Natural killer cell treated with Interleukin-12 subunit alpha and Interleukin-12 subunit beta and Interleukin-15 and Interleukin-18, amount 100 ng/mL, for 72 hours (primary cell): ENCODE data around the gene COG7. TPM values are rescaled to one million over a fixed set of nuclear protein-coding genes. Genes with fewer than 3 reads are reported as not detected.
"Not testable (repeated sequence)": the region's sequence is repeated elsewhere in the genome, so short reads cannot be mapped to it uniquely, and the experiment has no call there.

Experiments
- ATAC-seq, 2 donors: fragments of 150-1000 bp; cut with Tn5 transposase in 1 of 2; sonication (Bioruptor Pico), chemical (Tn5 transposase) in 1 of 2; 2 replicates each; pipeline ENCODE4 v1.10.0; 2021
- DNase-seq: peaks from one replicate; pipeline ENCODE4 v3.0.0; 2022; ENCODE audit warnings: low spot score
- H3K27ac Mint-ChIP-seq, 2 donors: 1 replicate in 1 of 2; 2 replicates in 1 of 2; pipeline ENCODE4 v1.8.0; 2022; ENCODE audit warnings: mixed read lengths in 2 of 2, mild to moderate bottlenecking in 1 of 2, moderate library complexity in 1 of 2
- H3K27me3 Mint-ChIP-seq, 2 donors: 1 replicate in 1 of 2; 2 replicates in 1 of 2; pipeline ENCODE4 v1.8.0; 2022; ENCODE audit warnings: mixed read lengths in 2 of 2
- H3K36me3 Mint-ChIP-seq: one replicate; pipeline ENCODE4 v1.8.0; 2022; ENCODE audit warnings: mixed read lengths
- H3K4me1 Mint-ChIP-seq, 2 donors: 1 replicate in 1 of 2; 2 replicates in 1 of 2; pipeline ENCODE4 v1.8.0; 2022; ENCODE audit warnings: low read depth in 2 of 2, mixed read lengths in 2 of 2, mild to moderate bottlenecking in 1 of 2
- H3K4me3 Mint-ChIP-seq: one replicate; pipeline ENCODE4 v1.8.0; 2022; ENCODE audit warnings: mixed read lengths
- H3K9me3 Mint-ChIP-seq: 2 replicates; pipeline ENCODE4 v1.8.0; 2022; ENCODE audit warnings: mixed read lengths
- total RNA-seq, 2 donors: library from RNA; stranded (reverse); gene quantifications; one replicate each; pipeline ENCODE4 v1.2.3, GENCODE V29; 2022

The COG7 gene
- total RNA-seq, 2 donors from 2014 or later = 21.9 to 28.2 TPM

- ATAC-seq (no peak), DNase-seq (no peak)
- peaks cover 15% of the 10 kb centered on the region for H3K36me3 Mint-ChIP-seq
- no peaks in the 10 kb centered on the region for H3K27me3 Mint-ChIP-seq
- peaks cover 2 to 10% of the 10 kb centered on the region in 2 donors for H3K4me1 Mint-ChIP-seq
- H3K4me3 Mint-ChIP-seq = no peak overlapping the region
- H3K27ac Mint-ChIP-seq = no peak overlapping the region
- no peaks in the 10 kb centered on the region for H3K9me3 Mint-ChIP-seq
Measured at GRCh38 chr16:23485841-23486240, 32.9 kb upstream of the COG7 start.

- peaks cover 12% of the 10 kb centered on the region for H3K36me3 Mint-ChIP-seq
- peaks cover 0 to 10% of the 10 kb centered on the region in 2 donors for H3K4me1 Mint-ChIP-seq
- H3K27me3 Mint-ChIP-seq = no peaks in the 10 kb centered on the region
- no peak for ATAC-seq
- no peak for DNase-seq
- no peaks in the 10 kb centered on the region for H3K9me3 Mint-ChIP-seq
- H3K4me3 Mint-ChIP-seq = no peak overlapping the region
- H3K27ac Mint-ChIP-seq = no peak overlapping the region
Measured at GRCh38 chr16:23485257-23485614, 32.2 kb upstream of the COG7 start.

GRCh38 chr16:23484510-23485256, 31.7 kb upstream of the COG7 start:
- Mint-ChIP-seq H3K27me3 (no peaks in the 10 kb centered on the region), H3K36me3 (peaks cover 14% of the 10 kb centered on the region), H3K4me3 (no peak overlapping the region), H3K27ac (no peak overlapping the region), H3K4me1 (peaks cover 0 to 10% of the 10 kb centered on the region in 2 donors), H3K9me3 (no peaks in the 10 kb centered on the region)
- DNase-seq (no peak), ATAC-seq (no peak)

GRCh38 chr16:23483492-23483891, 30.5 kb upstream of the COG7 start:
- peak in 1 of 2 donors; percentile 68 for ATAC-seq
- H3K9me3 Mint-ChIP-seq, DNase-seq, H3K27me3 Mint-ChIP-seq: not testable (repeated sequence)
- Mint-ChIP-seq H3K27ac (peak overlapping the region; percentile 16 to 59), H3K4me1 (peaks cover 0 to 10% of the 10 kb centered on the region in 2 donors), H3K36me3 (peaks cover 21% of the 10 kb centered on the region), H3K4me3 (peak overlapping the region; percentile 68)

GRCh38 chr16:23482778-23483177, 29.8 kb upstream of the COG7 start:
- Mint-ChIP-seq H3K4me3 (peak overlapping the region; percentile 68), H3K27me3 (no peaks in the 10 kb centered on the region), H3K4me1 (peaks cover 0 to 10% of the 10 kb centered on the region in 2 donors), H3K36me3 (peaks cover 21% of the 10 kb centered on the region), H3K9me3 (no peaks in the 10 kb centered on the region), H3K27ac (peak overlapping the region; percentile 16 to 59)
- no peak for DNase-seq
- peak; percentile 53 to 86 for ATAC-seq

- Mint-ChIP-seq H3K4me3 (no peak overlapping the region), H3K36me3 (peaks cover 21% of the 10 kb centered on the region), H3K4me1 (peaks cover 0 to 10% of the 10 kb centered on the region in 2 donors), H3K9me3 (no peaks in the 10 kb centered on the region), H3K27ac (no peak overlapping the region), H3K27me3 (no peaks in the 10 kb centered on the region)
- ATAC-seq (no peak), DNase-seq (no peak)
Measured at GRCh38 chr16:23480257-23480656, 27.3 kb upstream of the COG7 start.

- ATAC-seq (no peak), DNase-seq (no peak)
- no peaks in the 10 kb centered on the region for H3K27me3 Mint-ChIP-seq
- H3K9me3 Mint-ChIP-seq = no peaks in the 10 kb centered on the region
- H3K4me3 Mint-ChIP-seq = no peak overlapping the region
- peaks cover 14% of the 10 kb centered on the region for H3K36me3 Mint-ChIP-seq
- no peak overlapping the region for H3K27ac Mint-ChIP-seq
- H3K4me1 Mint-ChIP-seq = peaks cover 0 to 10% of the 10 kb centered on the region in 2 donors
Measured at GRCh38 chr16:23479138-23479537, 26.1 kb upstream of the COG7 start.

- DNase-seq (no peak), ATAC-seq (no peak)
- Mint-ChIP-seq H3K9me3 (no peaks in the 10 kb centered on the region), H3K36me3 (peaks cover 14% of the 10 kb centered on the region), H3K27me3 (no peaks in the 10 kb centered on the region), H3K27ac (no peak overlapping the region), H3K4me1 (peaks cover 0 to 10% of the 10 kb centered on the region in 2 donors), H3K4me3 (no peak overlapping the region)
Measured at GRCh38 chr16:23478566-23478965, 25.6 kb upstream of the COG7 start.

- Mint-ChIP-seq H3K27ac (no peak overlapping the region), H3K36me3 (peaks cover 9% of the 10 kb centered on the region), H3K4me3 (no peak overlapping the region), H3K27me3 (no peaks in the 10 kb centered on the region), H3K4me1 (no peaks in the 10 kb centered on the region), H3K9me3 (no peaks in the 10 kb centered on the region)
- ATAC-seq (no peak), DNase-seq (no peak)
Measured at GRCh38 chr16:23476289-23476688, 23.3 kb upstream of the COG7 start.

GRCh38 chr16:23469814-23470213, 16.8 kb upstream of the COG7 start:
- H3K27ac Mint-ChIP-seq = no peak overlapping the region
- no peaks in the 10 kb centered on the region for H3K9me3 Mint-ChIP-seq
- peaks cover 0 to 6% of the 10 kb centered on the region in 2 donors for H3K4me1 Mint-ChIP-seq
- H3K36me3 Mint-ChIP-seq = no peaks in the 10 kb centered on the region
- DNase-seq (no peak), ATAC-seq (no peak)
- no peak overlapping the region for H3K4me3 Mint-ChIP-seq
- H3K27me3 Mint-ChIP-seq = no peaks in the 10 kb centered on the region

GRCh38 chr16:23466162-23466885, 13.3 kb upstream of the COG7 start:
- DNase-seq (no peak), ATAC-seq (no peak)
- peaks cover 0 to 8% of the 10 kb centered on the region in 2 donors for H3K4me1 Mint-ChIP-seq
- H3K36me3 Mint-ChIP-seq = no peaks in the 10 kb centered on the region
- no peaks in the 10 kb centered on the region for H3K27me3 Mint-ChIP-seq
- H3K27ac Mint-ChIP-seq = no peak overlapping the region
- no peak overlapping the region for H3K4me3 Mint-ChIP-seq
- no peaks in the 10 kb centered on the region for H3K9me3 Mint-ChIP-seq

GRCh38 chr16:23465179-23465578, 12.2 kb upstream of the COG7 start:
- H3K4me1 Mint-ChIP-seq = peaks cover 0 to 7% of the 10 kb centered on the region in 2 donors
- ATAC-seq = no peak
- H3K4me3 Mint-ChIP-seq = no peak overlapping the region
- no peak for DNase-seq
- no peaks in the 10 kb centered on the region for H3K27me3 Mint-ChIP-seq
- H3K27ac Mint-ChIP-seq = no peak overlapping the region
- H3K9me3 Mint-ChIP-seq = no peaks in the 10 kb centered on the region
- no peaks in the 10 kb centered on the region for H3K36me3 Mint-ChIP-seq

GRCh38 chr16:23464196-23464595, 11.2 kb upstream of the COG7 start:
- H3K27ac Mint-ChIP-seq = peak overlapping the region in 1 of 2 donors; percentile 17
- no peaks in the 10 kb centered on the region for H3K36me3 Mint-ChIP-seq
- H3K4me3 Mint-ChIP-seq = no peak overlapping the region
- no peaks in the 10 kb centered on the region for H3K27me3 Mint-ChIP-seq
- no peak for ATAC-seq
- H3K4me1 Mint-ChIP-seq = peaks cover 0 to 5% of the 10 kb centered on the region in 2 donors
- no peak for DNase-seq
- no peaks in the 10 kb centered on the region for H3K9me3 Mint-ChIP-seq

- DNase-seq, H3K4me1 Mint-ChIP-seq, H3K4me3 Mint-ChIP-seq, H3K9me3 Mint-ChIP-seq, H3K27ac Mint-ChIP-seq, ATAC-seq, H3K36me3 Mint-ChIP-seq, H3K27me3 Mint-ChIP-seq: not testable (repeated sequence)
Measured at GRCh38 chr16:23462994-23463393, 10.0 kb upstream of the COG7 start.
